K562 (cell line): ENCODE data around the gene UBN1. TPM values are rescaled to one million over a fixed set of nuclear protein-coding genes. Genes with fewer than 3 reads are reported as not detected.

Experiments used
- ATAC-seq: fragments of 200-7000 bp; cut with Tn5 transposase; 3 replicates; pipeline ENCODE4 v1.9.1; 2020; ENCODE audit warnings: moderate library complexity
- BruUV-seq: library from RNA; stranded (reverse); fragments of 400-500 nt; replicated peaks from 2 replicates; lab custom pipeline; 2021; lab: Mats Ljungman, UMichigan
- CTCF ChIA-PET: fragments of 300-600 bp; formaldehyde crosslinking; extraction: SDS; loops from one replicate; lab custom pipeline; 2021; ENCODE audit warnings: low intra/inter-chr PET ratio; lab: Yijun Ruan, JAX
- POLR2A ChIA-PET: fragments of 300-600, 350-650 bp; sonication (Branson Sonifier 250); formaldehyde crosslinking; extraction: SDS; loops from one replicate; lab custom pipeline; 2021; ENCODE audit warnings: antibody characterized with exemption, inconsistent platforms; lab: Yijun Ruan, JAX
- DNase-seq, 4 experiments: peaks; one replicate each; pipeline versions ENCODE4 v3.0.0 to v3.0.0-alpha.2; 2011 to 2018; ENCODE audit warnings: low spot score in 3 of 4, mixed read lengths in 3 of 4; ENCODE audit errors: extremely low read depth in 1 of 4
- FAIRE-seq: peaks from 2 replicates; lab custom pipeline; 2011; peaks lifted over from hg19 to GRCh38; lab: Jason Lieb, UNC
- H2AFZ ChIP-seq: 2 replicates; pipeline ENCODE4 v1.6.0; 2011; ENCODE audit warnings: low read depth, low read length, control low read depth, inconsistent platforms
- H3K27ac ChIP-seq: fragments of 200-600 bp; 3 replicates; pipeline ENCODE4 v1.8.0; 2011; ENCODE audit warnings: low read depth, mild to moderate bottlenecking, control low read depth, inconsistent platforms, low read length, moderate library complexity, mixed read lengths; ENCODE audit errors: extremely low read depth
- H3K27me3 ChIP-seq, 2 experiments: fragments of 300-600 bp in 1 of 2; 2 replicates in 1 of 2; 3 replicates in 1 of 2; pipeline versions ENCODE4 v1.6.0 to v1.8.0; 2011; ENCODE audit warnings: inconsistent platforms in 2 of 2, low read length in 2 of 2, mild to moderate bottlenecking in 1 of 2, mixed read lengths in 1 of 2, moderate library complexity in 1 of 2; ENCODE audit not compliant: control insufficient read depth in 2 of 2, insufficient read depth in 2 of 2
- H3K36me3 ChIP-seq: fragments of 300-600 bp; 3 replicates; pipeline ENCODE4 v1.8.0; 2011; ENCODE audit warnings: mild to moderate bottlenecking, low read length, inconsistent platforms; ENCODE audit not compliant: control insufficient read depth, insufficient read depth
- H3K4me1 ChIP-seq, 2 experiments: fragments of 200-600 bp in 1 of 2; replicated peaks in 1 of 2; 2 replicates in 1 of 2; 3 replicates in 1 of 2; pipeline versions ENCODE4 v1.5.1 to v1.8.0; 2011; ENCODE audit warnings: inconsistent platforms in 2 of 2, low read length in 2 of 2, mild to moderate bottlenecking in 1 of 2, mixed read lengths in 1 of 2, moderate library complexity in 1 of 2; ENCODE audit not compliant: control insufficient read depth in 2 of 2, insufficient read depth in 2 of 2
- H3K4me2 ChIP-seq: 2 replicates; pipeline ENCODE4 v1.6.1; 2011; ENCODE audit warnings: low read length, control low read depth, inconsistent platforms, mixed read lengths; ENCODE audit not compliant: insufficient read depth
- H3K4me3 ChIP-seq: fragments of 200-600 bp; sonication (generic), shearing (Covaris generic); 2 replicates; pipeline ENCODE4 v1.5.1; 2016; ENCODE audit warnings: control low read depth, inconsistent platforms
- H3K79me2 ChIP-seq: fragments of 200-600 bp; 3 replicates; pipeline ENCODE4 v1.8.0; 2011; ENCODE audit warnings: low read length, inconsistent platforms; ENCODE audit not compliant: control insufficient read depth, insufficient read depth
- H3K9ac ChIP-seq, 2 experiments: 2 replicates each; pipeline versions ENCODE4 v1.6.0 to v1.6.1; 2011; ENCODE audit warnings: low read depth in 2 of 2, low read length in 2 of 2, control low read depth in 1 of 2, inconsistent platforms in 1 of 2, mild to moderate bottlenecking in 1 of 2, mixed read lengths in 1 of 2; ENCODE audit not compliant: insufficient read depth in 1 of 2
- H3K9me1 ChIP-seq: one replicate; pipeline ENCODE4 v1.6.0; 2011; ENCODE audit warnings: inconsistent platforms, mild to moderate bottlenecking, low read length, moderate library complexity; ENCODE audit not compliant: control insufficient read depth, insufficient read depth
- H3K9me3 ChIP-seq: replicated peaks from 2 replicates; pipeline ENCODE4 v1.5.1; 2011; ENCODE audit warnings: low read depth, low read length, inconsistent platforms; ENCODE audit not compliant: control insufficient read depth, insufficient read depth
- H4K20me1 ChIP-seq: replicated peaks from 2 replicates; pipeline ENCODE4 v1.6.1; 2011; ENCODE audit warnings: low read length, inconsistent platforms, mixed read lengths; ENCODE audit not compliant: control insufficient read depth, insufficient read depth
- PHF21A ChIP-seq: fragments of 450-650 bp; IDR thresholded peaks from 2 replicates; pipeline ENCODE4 v1.6.1; 2017; ENCODE audit warnings: low read depth, borderline replicate concordance
- POLR2G ChIP-seq: fragments of 200-400 bp; formaldehyde crosslinking; IDR thresholded peaks from 2 replicates; pipeline ENCODE4 v1.6.1; 2017; ENCODE audit warnings: low read depth, mild to moderate bottlenecking, antibody characterized with exemption, low read length, moderate library complexity
- WGBS: fragments of 100-300 bp; shearing (Covaris generic); methylation state at CpG from one replicate; pipeline ENCODE4 v1.1.6; 2016; ENCODE audit warnings: low coverage, mixed read lengths; ENCODE audit not compliant: insufficient coverage; ENCODE audit errors: missing lambda C conversion rate; 5-methylcytosine and 5-hydroxymethylcytosine counted together
- in situ Hi-C: fragments of 300-500 bp; cut with MboI; formaldehyde crosslinking; loops from 4 replicates; pipeline ENCODE4 v1.15.0; 2018; ENCODE audit warnings: inconsistent platforms, mixed read lengths
- intact Hi-C: fragments of 100-400 bp; cut with micrococcal nuclease; formaldehyde crosslinking; loops from 2 replicates; pipeline ENCODE4 v1.14.2; 2022
- polyA plus RNA-seq, 8 experiments: library from polyadenylated mRNA; depleted of rRNA in 4 of 8; stranded (reverse) in 5 of 8; unstranded in 3 of 8; fragments of >200 nt; fragmentation: Nextera tagmentation in 2 of 8; fragmentation: Illumina TruSeq in 1 of 8; extraction: Ambion mirVana in 2 of 8; extraction: Trizol in 1 of 8; gene quantifications; 2 replicates each; pipeline versions ENCODE4 v1.2.1 to v1.2.3, GENCODE V29; 2011 to 2014; ENCODE audit warnings: inconsistent platforms in 1 of 8, missing spikeins in 1 of 8
- total RNA-seq, 7 experiments: library from RNA; depleted of rRNA in 6 of 7; stranded (reverse); fragments of >200 nt in 6 of 7; fragmentation: Illumina TruSeq in 2 of 7; extraction: Trizol in 2 of 7; gene quantifications; 2 replicates each; pipeline versions ENCODE4 v1.2.1 to v1.2.3, GENCODE V29; 2011 to 2021; ENCODE audit warnings: low replicate concordance in 1 of 7
- TF ChIP-seq, protein P1 (sequence below): sonication (generic); formaldehyde crosslinking; IDR thresholded peaks from 2 replicates; pipeline ENCODE4 v1.8.1; 2023; ENCODE audit warnings: mild to moderate bottlenecking, missing genetic modification reagents

The UBN1 gene
- total and polyA plus RNA-seq, 9 of the 15 experiments (the other 6 are each of a cell fraction or from before 2014, with no cell fraction given): 1.5 to 45.7 (median 20.6) TPM

DNA sequence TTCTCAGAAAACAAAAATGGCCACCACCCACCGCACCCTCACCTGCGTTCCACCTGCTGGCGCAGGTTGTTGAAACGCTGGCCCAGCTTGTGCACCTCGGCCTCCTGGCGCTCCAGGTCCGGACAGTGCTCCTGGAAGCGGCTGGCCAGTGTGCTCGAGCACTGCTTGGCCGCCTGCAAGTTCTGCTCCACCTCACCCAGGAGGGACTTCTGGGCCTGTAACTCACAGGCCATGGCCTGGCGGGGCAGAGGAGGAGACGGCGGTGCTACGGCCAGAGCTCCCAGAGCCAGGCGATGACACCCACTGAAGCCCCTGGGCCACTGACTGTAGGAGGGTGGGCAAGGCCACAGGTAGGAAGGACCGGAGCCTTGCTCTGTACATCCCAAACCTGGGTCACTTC is 43.4 kb downstream of the UBN1 start:
- no peak for DNase-seq
- Histone ChIP-seq H3K27me3 (peaks cover 2 to 12% of the 10 kb centered on the region in 2 experiments; a peak in 3 of 5 replicates), H3K9ac (no peak overlapping the region)
- 88% methylated on average over 14 of the region's 16 CpGs for WGBS
- intact Hi-C loops: no loop called here
- TF ChIP-seq PHF21A (no peak), POLR2G (peak; percentile 40; the same call in 1 of the 2 replicates)
- TF ChIP-seq, protein P1, sequence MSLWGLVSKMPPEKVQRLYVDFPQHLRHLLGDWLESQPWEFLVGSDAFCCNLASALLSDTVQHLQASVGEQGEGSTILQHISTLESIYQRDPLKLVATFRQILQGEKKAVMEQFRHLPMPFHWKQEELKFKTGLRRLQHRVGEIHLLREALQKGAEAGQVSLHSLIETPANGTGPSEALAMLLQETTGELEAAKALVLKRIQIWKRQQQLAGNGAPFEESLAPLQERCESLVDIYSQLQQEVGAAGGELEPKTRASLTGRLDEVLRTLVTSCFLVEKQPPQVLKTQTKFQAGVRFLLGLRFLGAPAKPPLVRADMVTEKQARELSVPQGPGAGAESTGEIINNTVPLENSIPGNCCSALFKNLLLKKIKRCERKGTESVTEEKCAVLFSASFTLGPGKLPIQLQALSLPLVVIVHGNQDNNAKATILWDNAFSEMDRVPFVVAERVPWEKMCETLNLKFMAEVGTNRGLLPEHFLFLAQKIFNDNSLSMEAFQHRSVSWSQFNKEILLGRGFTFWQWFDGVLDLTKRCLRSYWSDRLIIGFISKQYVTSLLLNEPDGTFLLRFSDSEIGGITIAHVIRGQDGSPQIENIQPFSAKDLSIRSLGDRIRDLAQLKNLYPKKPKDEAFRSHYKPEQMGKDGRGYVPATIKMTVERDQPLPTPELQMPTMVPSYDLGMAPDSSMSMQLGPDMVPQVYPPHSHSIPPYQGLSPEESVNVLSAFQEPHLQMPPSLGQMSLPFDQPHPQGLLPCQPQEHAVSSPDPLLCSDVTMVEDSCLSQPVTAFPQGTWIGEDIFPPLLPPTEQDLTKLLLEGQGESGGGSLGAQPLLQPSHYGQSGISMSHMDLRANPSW (CRISPR knock-in tag): no peak
- TF ChIP-seq, all 486 proteins: peak for 1
- ATAC-seq: no peak
- Histone ChIP-seq H4K20me1 (peaks cover 12% of the 10 kb centered on the region), H3K9me3 (no peaks in the 10 kb centered on the region), H3K79me2 (no peaks in the 10 kb centered on the region), H3K27ac (no peak overlapping the region), H3K9me1 (peaks cover 2% of the 10 kb centered on the region), H2AFZ (no peak overlapping the region), H3K4me1 (peaks cover 16 to 52% of the 10 kb centered on the region in 2 experiments; a peak in 4 of 5 replicates), H3K36me3 (peaks cover 11% of the 10 kb centered on the region; the same call in 2 of the 3 replicates), H3K4me2 (no peak overlapping the region), H3K4me3 (no peak overlapping the region)
- ChIA-PET CTCF (no interaction called here), POLR2A (interaction anchor here (0.5 kb wide), 1 partner anchor 39 kb away, joined by 3 read pairs; no protein-coding TSS in a partner anchor)
- no peak for FAIRE-seq
- BruUV-seq: no TSS peak
- in situ Hi-C loops: no loop called here
